Activated CD4-positive, alpha-beta T cell treated with anti-CD3 and anti-CD28 coated beads, Interleukin-2, amount 50 U/mL, for 24 hours (primary cell): ENCODE results near the gene DCD.
A peak's percentile ranks its signal among the peaks of the same experiment; 100 is the strongest.

Experiments used
- DNase-seq, 2 donors: peaks; one replicate each; pipeline ENCODE4 v3.0.0-alpha.2; 2020; ENCODE audit warnings: low read depth in 1 of 2, low spot score in 1 of 2

Gene DCD

DNA sequence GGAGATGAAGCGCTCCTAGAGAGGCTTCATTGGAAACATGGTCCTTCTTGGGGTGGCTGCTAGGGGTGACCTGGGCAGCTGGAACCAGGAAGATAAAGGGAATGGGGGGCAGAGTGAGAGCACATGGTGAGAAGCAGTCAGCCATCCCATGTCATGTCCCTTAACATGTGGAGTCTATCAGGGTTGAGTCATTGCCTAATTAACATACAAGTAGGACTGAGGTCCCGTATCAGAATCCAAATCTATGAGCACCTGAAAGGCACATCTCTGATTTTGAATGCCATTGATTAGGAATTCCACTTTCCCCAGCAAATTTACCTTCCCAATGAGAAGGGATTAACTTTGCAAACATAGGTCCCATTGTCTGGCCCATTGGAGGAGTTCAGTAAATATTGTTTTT is 39.4 kb downstream of the DCD start:
- DNase-seq: no peak

DNA sequence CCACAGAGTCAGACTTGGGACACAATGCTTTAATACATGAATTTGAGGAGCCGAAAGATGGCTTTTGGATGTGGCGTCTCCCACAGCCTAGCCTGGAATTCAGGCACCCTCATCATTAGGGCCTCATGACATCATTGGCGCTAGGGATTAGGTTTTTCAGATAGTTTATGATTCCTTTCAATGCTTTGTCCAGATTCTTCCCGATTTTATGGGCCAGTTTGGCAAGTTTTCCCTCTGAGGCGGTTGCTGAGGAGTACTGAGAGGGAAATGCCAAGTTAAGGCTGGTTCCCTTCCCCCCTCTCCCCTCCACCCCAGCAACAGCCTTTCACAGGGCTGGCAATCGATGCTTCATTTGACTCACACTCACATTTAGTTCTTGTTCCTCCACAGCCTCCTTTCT is 40.0 kb downstream of the DCD start:
- no peak for DNase-seq

DNA sequence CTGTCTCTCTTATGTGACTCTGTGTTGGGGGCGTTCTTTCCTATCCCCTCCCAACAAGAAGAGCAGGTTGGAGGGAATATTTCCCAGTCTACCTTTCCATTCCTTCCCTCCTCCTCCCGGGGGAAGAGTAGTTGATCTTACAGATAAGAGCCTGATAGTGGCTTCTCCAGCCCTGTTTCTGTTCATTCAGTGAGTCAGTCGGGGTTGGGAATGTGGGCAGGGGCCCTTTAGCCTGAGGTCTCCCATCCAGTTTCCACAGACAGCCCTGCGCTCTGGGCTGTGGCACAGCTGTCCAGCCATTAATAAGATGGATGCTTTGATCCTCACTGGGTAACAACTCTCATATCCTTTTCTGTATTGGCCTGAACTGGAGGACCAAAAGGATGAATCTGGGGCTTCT is 41.6 kb downstream of the DCD start:
- no peak for DNase-seq

DNA sequence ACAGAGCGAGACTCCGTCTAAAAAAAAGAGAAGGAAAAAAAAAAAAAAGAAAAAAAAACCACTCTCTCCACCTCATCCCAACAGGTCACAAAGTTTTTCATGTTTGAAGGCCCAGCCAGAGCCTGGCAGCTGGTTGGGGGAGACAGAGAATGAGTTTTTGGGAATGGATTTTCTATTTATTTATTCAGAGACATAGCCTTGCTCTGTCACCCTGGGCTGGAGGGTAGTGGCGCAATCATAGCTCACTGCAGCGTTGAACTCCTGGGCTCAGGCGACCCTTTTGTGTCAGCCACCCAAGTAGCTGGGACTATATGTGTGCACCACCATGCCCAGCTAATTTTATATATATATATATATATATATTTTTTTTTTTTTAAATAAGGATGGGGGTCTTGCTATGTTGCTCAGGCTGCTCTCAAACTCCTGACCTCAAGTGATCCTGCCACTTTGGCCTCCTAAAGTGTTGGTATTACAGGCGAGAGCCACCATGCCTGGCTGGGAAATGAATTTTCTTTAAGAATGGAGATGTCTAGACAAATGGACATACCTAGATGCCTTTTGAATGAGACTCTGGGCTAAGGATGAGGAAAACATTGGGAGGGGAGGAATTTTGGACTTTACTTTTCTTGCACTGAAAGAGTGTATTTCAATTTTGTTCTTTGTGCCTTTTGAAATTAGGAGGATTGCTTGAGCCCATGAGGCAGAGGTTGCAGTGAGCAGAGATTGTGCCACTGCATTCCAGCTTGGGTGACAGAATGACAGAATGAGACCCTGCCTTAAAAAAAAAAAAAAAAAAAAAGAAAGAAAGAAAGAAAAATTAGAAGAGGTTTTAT is 42.8 kb downstream of the DCD start:
- no peak for DNase-seq

DNA sequence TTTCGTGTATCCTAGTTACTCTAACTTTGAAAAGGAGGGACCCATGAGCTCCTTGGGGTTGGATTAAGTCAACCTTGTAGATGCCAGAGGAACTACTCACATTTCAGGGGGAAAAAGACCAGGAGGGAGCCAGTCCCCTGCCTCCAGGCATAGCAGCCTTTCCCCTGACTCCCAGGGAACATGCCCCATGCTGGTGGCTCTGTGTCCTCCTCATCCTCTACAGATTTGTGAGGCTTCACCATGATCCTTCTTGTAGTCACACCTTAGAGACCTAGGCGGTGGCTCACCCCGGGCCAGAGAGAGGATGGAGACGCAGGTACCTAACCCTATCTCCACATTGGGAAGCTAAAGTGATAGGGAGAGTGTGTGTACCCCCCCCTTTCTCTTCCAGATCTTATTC is 43.7 kb downstream of the DCD start:
- DNase-seq: no peak

DNA sequence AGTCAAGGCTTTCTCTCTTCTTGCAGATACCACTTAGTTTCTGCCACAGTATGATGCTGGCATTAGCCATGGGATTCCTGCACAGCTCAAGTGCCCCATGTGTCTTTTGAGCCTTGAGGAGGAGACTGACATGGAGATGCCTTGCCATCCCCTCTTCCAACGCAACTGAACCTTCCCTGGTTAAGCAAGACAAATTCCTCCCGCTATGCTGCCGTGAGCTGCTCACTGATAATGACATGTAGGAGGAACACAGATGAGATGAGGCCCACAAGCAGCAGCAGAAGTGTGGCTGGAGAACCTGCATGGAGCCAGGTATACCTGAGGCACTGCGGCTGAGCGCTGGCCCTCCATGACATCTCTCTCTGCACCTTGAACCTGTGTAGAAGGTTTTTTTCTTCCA is 44.3 kb downstream of the DCD start:
- DNase-seq: no peak

- peak; percentile 24 to 43 for DNase-seq
Measured at GRCh38 chr12:54603173-54603814, 44.9 kb downstream of the DCD start.

DNA sequence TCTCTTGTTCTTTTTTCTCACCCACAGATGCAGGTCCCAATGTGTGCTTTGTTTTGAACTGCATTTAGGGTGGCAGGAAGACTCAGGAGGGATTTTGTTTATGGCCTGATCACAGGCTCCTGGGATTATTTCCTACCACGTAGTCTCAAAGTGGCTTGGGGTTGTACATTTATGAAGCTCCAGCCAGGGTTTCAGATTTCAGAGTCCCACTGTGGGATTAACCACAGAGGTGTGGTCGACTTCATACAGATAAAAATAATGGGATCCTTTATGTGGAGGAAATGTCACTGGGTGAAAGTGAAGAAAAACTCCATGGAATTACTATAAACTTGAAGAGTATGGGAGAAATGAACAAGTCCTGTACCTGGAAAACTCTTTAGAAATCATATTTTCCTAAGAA is 45.5 kb downstream of the DCD start:
- no peak for DNase-seq

GRCh38 chr12:54601841-54602240 is 46.3 kb downstream of the DCD start:
- no peak for DNase-seq

DNA sequence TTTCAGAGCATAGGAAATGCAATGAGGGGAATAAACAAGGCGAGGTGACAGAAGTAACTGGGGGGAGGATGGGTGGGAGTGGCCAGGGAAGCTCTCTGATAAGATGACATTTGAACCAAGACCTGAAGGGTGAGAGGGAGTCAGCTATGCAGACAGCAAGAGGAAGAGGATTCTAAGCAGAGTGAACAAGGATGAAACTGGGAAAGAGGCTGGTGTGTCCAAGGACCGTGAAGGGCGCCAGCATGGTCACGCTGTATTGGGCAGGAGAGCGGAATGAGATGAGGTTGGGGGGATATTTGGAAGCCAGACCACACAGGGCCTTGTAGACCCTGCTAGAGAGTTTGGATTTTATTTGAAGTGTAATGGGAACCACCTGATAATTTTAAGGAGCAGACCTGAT is 49.2 kb downstream of the DCD start:
- DNase-seq: no peak

DNA sequence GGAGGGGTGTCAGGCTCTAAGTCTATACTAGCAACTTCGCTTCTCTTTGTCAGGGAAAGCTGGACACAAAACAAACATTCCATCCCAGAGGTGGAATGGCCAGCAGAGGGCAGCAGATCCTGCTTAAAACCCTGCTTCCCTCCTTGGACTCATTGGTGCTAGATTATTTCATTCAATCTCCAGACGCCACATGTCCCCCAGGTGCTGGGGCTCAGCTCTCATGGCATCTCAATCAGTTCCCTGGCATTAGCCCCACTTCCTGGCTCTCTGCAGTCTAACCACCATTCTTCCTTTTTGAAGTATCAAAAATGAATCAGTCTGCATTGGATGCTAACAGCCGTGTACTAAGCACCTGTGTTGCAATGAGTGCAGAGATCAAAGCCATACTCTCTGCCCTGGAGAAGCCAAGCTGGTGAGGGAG is 51.6 kb downstream of the DCD start:
- peak; percentile 34 to 35 for DNase-seq

DNA sequence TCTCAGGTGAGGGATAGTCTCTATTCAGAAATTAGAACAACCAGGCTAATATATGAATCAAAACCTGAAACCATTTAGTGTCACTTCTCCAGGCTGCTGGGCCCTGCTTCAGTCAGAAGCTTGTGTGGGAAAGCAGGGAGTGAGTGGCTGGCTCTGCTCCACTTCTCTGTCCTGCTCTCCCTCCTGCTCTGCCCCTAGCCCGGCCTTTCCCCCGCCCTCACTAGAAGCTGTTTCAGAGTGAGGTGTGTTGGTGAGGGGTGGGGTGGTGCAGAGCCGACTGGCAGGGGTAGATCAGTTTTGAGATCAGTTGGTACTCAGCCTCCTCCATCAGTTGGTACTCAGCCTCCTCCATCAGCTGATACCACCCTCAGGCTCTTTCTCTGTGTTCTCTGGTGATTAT is 52.7 kb downstream of the DCD start:
- DNase-seq: no peak
